GM12875 (cell line): ENCODE results near the gene SLC26A6.

ENCODE experiments used
- H3K4me3 ChIP-seq: one replicate; pipeline ENCODE4 v1.5.1; 2011; ENCODE audit warnings: low read depth, low read length, control low read depth
- TF ChIP-seq, protein P1 (sequence below): IDR thresholded peaks from 2 replicates; pipeline ENCODE4 v1.5.1; 2011; ENCODE audit warnings: low read depth, mild to moderate bottlenecking, control low read depth, inconsistent platforms, low read length, moderate library complexity, borderline replicate concordance; ENCODE audit not compliant: insufficient read depth

The SLC26A6 gene

DNA sequence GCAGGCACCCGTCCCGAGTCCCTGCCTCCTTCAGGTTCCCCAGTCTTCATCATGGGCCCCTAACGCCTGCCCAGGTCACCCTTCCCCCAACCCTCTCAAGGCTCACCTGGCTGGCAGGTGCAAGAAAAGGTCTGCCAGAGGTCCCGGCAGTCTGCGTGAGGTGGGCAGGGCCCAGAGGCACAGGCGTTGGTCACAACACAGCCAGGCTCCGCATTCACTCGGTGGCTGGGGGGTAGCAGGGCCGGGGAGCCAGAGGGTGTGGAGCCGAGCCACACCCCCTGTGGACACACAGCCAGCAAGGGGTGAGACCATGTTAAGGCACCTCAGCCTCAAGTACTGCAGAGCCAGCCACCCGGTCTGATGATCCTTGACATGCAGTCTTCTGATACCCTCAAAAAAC lies 16.5 kb upstream of the SLC26A6 start:
- H3K4me3 ChIP-seq = no peak overlapping the region
- TF ChIP-seq, protein P1, sequence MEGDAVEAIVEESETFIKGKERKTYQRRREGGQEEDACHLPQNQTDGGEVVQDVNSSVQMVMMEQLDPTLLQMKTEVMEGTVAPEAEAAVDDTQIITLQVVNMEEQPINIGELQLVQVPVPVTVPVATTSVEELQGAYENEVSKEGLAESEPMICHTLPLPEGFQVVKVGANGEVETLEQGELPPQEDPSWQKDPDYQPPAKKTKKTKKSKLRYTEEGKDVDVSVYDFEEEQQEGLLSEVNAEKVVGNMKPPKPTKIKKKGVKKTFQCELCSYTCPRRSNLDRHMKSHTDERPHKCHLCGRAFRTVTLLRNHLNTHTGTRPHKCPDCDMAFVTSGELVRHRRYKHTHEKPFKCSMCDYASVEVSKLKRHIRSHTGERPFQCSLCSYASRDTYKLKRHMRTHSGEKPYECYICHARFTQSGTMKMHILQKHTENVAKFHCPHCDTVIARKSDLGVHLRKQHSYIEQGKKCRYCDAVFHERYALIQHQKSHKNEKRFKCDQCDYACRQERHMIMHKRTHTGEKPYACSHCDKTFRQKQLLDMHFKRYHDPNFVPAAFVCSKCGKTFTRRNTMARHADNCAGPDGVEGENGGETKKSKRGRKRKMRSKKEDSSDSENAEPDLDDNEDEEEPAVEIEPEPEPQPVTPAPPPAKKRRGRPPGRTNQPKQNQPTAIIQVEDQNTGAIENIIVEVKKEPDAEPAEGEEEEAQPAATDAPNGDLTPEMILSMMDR = no peak

DNA sequence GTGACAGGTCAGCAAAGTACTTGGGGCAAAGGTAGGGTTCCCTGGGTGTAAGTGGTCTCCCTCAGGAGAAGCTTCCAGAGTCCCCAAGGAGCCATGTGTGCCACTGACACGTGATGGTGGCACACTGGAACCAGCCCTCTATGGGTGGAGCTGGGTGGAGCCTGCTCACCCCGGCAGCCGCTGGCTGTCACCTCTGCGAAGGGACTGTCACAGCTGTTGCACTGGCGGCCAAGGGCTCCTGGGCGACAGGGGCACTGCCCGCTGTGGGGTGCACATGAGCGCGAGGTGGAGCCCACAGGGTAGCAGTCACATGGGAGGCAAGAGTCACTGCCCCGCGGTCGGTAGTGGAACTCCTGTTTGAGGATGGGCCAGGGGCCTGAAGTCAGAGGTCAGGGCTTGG lies 15.5 kb upstream of the SLC26A6 start:
- TF ChIP-seq, protein P1 = no peak
- no peak overlapping the region for H3K4me3 ChIP-seq

GRCh38 chr3:48648188-48648850 lies 13.1 kb upstream of the SLC26A6 start:
- no peak overlapping the region for H3K4me3 ChIP-seq
- TF ChIP-seq, protein P1 = no peak

DNA sequence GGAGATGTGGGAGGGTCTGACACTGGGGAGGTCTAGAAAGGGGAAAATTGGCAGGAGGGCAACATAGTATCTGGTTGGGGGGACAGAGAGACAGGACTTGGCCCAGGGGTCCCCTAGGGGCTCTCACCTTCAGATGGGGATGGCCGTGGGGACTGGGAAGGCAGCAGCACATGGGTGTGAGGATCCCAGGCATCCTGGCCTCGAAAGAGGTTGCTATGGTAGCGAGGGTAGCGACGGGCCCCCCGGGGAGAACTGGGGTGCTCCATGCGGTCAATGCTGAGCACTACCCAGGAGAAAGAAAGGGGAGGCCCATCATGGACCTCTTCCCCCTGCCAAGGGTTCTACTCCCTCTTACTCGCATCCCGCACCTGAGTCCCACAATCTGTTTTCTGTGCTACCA lies 12.5 kb upstream of the SLC26A6 start:
- no peak overlapping the region for H3K4me3 ChIP-seq
- TF ChIP-seq, protein P1 = no peak

DNA sequence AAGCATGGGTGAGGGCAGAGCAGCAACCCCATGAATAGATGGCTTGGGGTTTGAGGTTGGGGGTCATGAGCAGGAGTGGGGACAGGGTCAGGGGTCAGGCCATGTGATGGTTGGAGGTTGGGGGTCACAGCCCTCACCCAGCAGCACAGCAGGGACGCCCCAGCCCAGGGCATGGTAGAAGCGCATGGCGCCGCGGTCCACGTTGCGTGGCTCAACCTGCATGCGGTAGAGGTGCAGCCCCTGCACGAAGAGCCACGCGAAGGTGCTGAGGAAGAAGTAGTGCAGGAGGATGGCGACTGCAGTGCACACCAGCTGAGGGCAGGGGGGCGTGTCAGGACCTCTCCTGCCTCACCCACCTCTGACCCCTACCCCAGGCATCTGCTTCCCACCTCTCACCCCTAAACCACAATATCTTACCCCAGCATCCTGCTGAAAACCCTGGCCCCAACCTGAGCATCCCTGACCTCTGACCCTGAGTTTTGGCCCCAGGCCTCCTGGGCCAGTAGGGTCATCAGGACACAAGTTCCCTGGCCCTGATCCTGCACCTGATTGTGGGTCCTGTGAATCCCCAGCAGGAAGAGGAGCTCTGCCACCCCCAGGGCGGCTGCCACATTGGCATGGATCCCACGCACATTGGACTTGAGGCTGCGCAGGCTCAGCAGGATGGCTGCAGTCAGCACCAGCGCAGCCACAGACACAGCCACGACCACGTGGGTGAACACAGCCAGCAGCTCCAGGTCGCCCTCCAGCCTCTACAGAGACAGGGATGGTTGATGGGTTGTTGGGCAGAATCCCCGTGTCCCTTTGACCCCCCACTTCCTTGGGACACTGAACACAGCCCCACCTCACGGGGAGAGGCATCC lies 9.9 kb upstream of the SLC26A6 start:
- TF ChIP-seq, protein P1 = no peak

GRCh38 chr3:48642605-48643004 lies 7.3 kb upstream of the SLC26A6 start:
- H3K4me3 ChIP-seq = no peak overlapping the region
- TF ChIP-seq, protein P1 = no peak

More for the DNA sequence above, 9.9 kb upstream of the SLC26A6 start:
- H3K4me3 ChIP-seq = no peak overlapping the region
